ENCODE data around the gene KCNJ16. TPM values are rescaled to one million over a fixed set of nuclear protein-coding genes. Genes with fewer than 3 reads are reported as not detected.

KCNJ16 gene
- total and polyA plus RNA-seq, 3 experiments from 2014 or later: not detected

Other genes with a start within 250 kb of the KCNJ16 start
- gene KCNJ2, start 94.3 kb downstream of the KCNJ16 start, total RNA-seq: not detected
- not detected for gene KCNJ2, start 94.3 kb downstream of the KCNJ16 start, polyA plus RNA-seq

Data from CD8-positive, alpha-beta memory T cell (primary cell).